Nucleus accumbens (tissue), 56 donors: ENCODE data around the gene PLEKHA6.
A peak's percentile ranks its signal among the peaks of the same experiment; 100 is the strongest.

ENCODE experiments used
- DNase-seq, 56 donors: peaks; one replicate each; lab custom pipeline; 2025; lab: John Stamatoyannopoulos, UW

The PLEKHA6 gene

DNA sequence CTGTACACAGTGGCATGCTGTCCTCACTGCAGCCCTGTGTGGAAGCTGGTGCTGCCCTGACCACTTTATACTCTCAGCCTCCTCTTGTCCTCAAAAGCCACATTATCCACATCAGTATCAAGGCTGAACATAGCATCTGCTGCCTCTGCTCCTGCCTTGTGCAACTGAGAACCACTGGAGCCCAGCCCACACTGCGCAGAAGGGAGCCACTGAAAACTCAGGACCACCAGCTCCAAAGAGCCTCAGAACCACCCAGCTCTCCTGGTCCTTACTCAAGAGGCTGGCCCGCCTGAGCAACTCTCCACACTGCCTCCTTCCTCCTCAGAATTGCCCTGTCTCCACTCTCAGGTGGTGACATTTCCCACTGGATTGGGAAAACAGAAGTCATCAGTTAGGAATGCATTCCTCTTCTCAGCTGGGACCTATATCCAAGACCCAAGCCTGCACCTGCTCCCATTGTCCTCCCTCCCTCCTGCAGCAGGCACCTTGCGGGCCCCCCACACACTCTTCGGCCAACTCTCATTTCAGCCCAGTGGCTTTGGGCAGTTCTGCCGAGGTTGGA, 156.4 kb downstream of the PLEKHA6 start:
- DNase-seq: no peak

DNA sequence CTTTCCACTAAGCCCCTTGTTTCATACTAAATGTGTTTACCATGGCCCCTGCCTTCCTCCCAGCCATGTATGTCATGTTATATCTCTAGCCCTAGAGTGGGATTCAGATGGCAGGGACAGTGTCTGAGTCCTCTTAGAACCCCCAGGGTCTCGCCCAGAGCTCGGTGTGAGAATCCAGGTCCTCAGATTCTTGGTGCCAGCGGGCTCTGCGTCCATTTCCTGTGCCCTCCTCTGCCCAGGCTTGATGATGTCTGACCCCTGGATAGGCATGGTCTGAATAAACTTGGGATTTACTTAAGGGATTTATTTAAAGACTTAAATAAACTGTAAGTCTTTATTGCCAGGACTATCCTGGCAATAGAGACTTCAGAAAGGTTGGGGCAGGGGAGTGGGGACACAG, 157.2 kb downstream of the PLEKHA6 start:
- DNase-seq: no peak

DNA sequence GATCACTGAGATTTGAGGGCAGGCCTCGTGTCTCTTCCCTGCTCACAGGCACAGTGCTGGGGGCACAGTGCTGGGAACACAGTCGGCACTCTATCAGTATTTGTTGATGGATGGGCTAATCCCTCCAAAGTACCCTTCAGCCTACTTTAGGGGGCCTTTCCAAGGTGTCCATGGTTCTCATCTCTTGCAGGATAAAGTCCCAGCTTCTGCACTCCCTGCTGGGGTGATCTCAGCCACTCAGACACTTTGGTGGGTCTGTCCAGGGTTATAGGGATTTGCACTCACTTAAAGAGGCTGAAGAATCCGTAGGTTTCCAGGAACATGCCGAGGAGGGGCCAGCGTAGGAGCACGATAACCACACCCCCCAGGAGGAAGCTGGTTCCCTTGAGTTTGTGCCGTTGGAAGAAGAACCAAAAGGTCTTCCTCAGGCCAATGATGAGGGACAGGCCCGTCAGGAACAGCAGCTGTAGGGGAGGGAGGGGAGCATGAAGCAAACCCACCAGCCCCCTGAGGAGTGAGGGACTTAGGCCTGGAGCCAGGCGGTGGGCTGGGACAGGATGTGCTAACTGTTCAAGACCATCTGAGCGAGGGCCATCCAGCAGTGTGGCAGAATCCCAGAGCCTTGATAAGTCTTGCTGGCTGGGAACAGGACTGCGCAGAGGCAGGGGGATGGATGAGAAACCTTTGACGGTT, 158.2 kb downstream of the PLEKHA6 start:
- no peak for DNase-seq

DNA sequence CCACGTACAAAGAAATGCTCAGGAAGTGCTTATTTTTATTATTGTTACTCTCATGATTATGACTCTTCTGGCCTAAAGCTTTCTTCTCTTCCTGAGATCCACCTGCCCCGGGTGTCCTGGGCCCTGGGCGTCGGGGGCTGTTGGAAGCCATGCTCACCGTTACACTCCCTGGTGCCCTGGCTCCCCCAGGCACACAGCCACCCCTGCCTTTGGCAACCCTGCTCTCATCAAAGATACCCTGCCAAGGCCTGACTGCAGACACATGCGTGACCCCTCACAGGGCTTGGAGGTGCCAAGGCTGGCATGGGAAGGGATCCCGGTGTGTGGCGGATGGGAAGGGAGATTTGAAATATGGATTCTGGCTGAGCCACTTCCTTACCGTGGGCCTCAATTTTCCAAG, 160.2 kb downstream of the PLEKHA6 start:
- DNase-seq: no peak

DNA sequence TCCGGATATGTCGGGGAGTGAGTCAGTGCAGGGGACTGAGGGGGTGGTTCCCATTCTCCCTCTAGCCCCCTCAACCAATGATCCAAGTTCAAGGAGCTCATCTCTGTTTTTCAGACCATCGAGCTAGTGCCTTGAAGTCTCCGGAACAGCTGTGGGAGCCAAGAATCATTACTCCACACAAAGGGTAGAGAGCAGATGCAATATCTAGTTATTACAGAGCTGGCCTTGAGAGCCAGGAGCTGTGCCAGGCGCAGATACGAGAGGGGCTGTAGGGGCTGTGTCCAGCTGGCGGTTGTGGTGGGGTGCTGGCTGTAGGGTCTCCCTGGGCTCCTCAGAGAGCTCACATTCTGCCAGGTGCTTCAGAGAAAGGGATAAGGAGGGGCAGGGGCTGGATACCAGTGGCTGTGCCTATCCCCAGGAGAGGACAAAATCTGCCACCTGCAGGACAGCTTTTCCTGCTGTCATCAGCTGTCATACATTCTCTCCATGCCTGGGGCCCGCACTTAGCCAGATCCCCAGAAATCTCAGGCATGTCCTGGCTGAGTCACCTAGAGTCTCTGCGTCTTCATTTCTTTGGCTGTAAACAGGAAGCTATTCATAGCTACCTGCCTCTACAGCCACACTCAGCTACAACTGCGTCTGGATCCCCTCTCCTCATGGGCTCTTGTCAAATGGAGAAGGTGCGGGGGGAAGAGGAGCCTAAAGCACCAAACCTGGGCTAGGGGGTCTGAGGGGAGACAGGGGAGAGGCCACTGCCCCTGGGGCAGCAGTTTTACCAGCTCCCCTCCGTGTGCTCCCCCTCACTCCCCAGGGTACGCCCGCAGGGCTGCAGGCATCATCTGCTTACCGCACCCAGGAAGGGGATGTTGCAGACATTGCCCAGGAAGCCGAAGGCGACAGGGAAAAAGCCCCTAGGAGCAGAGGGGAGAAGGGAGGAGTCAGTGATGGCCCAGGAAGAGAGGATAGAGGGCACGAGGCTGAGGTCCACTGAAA, 161.1 kb downstream of the PLEKHA6 start:
- peak in 2 of 56 donors; percentile 20 to 30 for DNase-seq

DNA sequence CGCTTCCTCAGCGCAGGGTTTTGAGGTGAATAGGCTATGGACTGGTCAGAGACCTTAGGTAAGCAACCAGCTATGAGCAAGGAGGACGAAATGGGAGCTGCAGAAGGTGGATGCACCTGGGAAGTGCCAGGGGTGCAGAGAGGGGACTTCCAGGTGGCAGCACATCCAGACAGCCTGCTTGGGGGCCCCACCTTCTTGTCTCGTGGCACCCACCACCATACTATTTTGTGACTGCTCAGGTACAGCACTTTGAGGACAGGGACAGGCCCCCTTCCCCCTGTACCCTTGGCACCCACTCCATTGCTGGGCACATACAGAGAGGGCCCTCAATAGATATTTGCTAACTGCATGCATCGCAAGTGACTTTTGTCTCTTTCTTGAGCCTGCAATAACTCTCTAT, 162.7 kb downstream of the PLEKHA6 start:
- DNase-seq: no peak

DNA sequence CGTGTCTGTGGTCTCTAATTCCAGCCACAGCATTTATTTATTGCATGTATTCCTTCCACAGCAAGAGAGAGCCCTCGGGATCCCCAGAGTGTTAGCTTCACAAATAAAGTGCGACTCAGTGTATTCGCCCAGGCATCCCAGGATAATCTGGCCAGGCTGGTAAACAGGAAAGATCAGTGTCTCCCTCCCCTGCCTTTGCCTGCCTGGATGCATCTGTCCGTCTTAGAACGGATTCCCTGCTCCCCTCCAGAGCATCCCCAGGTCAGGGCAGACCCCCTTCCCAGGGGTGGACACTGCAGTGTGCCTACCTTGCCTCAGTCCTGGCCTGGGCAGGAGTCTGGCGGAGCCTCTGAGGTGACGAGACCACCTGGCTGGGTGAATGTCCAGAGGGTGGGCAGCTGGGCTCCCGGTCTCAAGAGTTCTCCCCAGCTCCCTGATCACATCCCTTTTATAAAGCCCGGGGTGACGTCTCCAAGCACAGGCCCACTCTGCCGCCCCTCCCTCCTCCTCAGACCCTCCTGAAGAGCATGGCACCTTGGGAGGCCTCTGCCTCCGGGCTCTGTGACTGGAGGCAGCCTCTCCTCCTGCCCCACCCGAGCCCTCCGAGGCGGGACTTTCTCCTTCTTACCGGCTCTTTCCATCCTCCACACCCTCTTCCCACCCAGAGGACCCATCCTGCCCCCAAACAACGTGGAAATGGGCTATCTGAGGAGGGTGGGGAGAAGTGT, 163.5 kb downstream of the PLEKHA6 start, which contains the start of gene KISS1:
Gene KISS1, minus strand, starts transcription at position 424 of the 728 bp plus-strand sequence. CDS start 3,615 bp downstream, outside the sequence.
- no peak for DNase-seq

DNA sequence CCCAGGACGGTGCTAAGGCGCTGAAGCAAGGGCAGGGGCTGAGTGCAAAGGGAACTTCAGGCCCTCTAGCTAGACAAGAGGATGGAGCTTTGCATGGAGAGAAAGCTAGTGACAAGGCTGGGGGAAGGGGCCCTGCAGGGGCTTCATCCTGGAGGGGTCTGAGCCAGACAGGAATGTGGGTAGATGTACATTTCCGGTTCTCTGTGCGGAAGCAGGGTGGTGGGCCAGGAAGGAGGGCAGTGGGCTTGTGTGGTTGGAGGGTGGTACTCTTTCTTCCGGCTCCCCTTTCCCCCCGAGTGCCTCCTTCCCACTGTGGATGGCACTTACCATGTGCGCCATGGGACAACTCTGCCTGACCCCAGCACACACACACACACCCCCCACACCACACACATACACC, 165.0 kb downstream of the PLEKHA6 start:
- DNase-seq: no peak

DNA sequence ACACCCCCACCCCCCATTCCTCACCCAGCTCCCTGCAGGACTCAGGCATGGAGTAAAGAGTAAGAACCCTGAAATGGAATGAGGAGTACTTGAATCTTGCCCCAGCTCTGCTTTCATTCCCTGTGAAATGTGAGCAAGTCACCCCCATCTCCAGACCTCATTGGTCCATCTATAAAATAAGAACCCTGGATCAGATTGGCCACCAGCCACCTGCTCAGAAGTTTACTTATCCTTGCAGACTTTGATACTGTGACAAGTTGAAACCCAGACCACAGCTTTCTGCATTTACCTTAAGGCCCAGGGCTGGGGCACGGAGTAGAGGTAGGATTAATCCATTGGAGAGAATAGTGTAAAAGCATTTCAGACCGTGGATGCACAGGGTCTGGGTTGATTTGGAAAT, 165.6 kb downstream of the PLEKHA6 start:
- no peak for DNase-seq

DNA sequence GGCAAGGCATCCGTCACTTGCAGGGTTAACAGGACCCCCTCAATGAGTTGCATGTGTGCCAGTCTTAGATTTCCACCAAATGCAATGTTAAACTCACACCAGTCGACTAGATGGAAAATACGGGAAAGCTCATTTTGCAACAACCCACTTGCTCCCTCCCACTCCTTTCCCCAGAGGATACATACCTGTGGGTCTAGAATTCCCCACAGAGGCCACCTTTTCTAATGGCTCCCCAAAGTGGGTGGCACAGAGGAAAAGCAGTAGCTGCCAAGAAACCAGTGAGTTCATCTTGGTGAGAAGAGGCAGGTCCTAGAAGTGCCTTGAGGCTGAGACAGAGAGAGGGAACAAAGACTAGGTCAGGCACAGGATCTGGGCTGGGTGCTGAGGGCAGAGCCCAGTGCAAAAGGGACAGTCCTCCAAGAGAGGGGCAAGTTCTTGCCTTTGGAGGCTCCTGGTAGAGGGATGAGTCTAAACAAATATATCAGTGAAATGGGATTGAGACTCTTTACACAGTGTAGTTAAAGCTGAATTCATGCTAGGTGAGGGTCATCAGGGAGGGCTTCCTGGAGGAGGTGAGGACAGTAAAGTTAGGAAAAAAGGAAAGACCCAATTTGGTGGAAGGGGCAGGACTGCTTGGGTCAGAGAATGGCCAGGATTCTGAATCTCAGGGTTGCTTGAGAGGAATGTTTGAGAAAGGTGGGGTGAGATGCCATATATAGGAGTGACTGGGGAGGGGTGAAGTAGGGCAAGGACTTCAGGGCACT, 167.0 kb downstream of the PLEKHA6 start:
- DNase-seq: no peak

DNA sequence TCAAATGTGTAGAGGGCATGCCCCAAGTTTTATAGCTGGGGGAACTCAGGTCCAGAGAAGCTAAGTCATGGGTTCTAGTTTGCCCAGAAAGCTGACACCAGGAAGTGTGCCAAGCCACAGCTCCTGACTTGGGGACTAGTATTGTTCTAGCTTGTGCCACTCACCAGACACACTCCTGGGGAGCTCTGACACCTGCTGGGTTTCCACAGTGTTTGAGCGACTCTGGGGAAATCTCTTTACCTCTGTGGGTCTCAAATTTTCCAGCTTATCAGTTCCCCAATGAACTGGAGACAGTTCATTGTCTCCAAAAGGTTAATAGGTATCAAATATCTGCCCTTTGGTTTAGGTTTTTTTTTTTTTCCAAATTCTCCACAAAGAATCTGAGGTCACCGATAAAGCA, 167.7 kb downstream of the PLEKHA6 start:
- no peak for DNase-seq

DNA sequence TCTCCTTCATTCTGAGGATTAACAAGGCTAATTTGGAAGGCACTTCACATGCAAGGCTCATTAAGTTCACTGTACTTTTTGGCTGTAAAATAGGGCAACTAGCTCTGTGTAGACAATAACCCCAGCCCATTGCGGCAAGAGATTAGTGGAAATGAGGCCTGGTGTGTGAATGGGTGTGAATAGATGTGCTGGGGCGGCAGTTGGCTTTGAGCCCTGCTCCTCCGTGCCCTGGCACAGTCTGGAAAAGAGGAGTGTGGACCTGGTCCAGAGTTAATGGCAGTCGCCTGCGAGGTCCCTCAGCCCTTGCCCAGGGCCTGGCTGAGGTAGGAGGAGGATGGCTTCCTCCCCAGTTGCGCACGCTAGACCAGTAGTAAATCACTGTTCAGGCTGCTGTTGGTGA, 168.3 kb downstream of the PLEKHA6 start:
- peak in 42 of 56 donors; percentile 7 to 77 (median 34) for DNase-seq

DNA sequence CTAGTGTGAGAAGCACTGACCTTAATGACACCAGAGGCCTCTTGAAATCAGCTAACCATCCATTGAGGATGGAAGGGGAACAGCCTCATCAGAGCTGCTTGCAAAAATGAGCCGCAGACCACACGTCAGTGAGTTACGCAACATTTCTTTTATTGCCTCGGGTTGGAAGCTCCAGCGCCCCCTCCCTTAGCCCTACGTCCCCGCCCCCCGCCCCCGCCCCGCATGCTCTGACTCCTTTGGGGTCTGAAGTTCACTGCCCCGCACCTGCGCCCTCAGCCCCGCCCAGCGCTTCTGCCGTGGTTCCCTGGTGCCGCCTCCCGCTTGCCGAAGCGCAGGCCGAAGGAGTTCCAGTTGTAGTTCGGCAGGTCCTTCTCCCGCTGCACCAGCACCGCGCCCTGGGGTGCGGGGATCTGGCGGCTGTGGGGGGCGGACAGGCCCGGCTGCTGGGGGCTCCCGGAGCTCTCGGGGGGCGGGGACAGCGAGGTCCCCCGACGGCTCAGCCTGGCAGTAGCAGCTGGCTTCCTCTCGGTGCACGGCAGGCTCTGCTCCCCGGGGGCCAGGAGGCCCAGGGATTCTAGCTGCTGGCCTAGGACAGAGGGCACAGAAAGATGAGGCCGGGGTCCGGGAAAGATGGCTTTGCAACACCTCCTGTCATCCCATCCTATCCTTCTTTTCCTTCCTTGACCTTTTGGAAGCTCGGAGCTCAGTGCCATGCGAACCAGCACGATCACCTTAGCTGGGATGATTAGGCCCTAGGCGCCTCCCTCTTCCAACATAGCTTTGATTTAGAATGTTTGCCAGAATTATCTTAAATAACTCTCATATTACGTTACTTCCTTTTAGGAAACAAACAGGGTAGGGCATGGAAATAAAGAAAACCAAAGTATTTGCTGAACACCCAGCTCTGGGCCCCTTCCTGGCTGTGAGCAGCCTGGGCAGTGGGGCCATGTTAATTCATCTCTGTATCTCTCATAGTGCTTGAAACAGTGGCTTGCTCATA, 169.2 kb downstream of the PLEKHA6 start:
- peak in 4 of 56 donors; percentile 11 to 27 (median 22) for DNase-seq

DNA sequence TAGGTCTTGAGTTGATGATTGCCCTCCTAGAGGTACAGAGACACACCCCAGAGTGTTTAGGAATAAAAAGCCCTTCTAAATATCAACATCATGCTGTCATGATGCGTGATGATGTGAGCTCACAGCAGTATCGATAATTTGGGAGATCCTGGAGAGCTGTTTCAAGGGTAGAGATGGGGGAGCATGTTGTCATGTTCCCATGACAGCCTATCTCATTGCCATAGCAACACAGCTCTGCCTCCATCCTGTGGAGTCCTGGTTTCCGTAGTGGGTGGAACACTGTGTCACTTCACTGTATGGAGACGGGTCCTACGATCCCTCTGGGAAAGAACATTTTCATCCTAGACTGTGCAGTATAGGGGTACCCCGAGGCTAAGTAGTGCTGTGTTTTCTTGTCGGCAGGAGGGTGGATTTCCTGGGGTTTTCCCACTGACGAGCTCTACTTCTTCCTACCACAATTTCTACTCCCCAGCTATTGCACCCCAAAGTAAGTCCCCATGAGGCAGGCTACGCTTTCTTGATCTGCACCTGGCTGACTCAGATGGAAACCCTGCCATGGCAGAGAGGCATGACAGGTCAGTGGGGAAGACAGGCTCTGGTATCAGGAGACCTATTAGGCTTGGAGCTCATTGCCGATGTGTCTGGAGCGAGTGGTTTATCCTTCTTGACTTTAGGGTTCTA, 170.6 kb downstream of the PLEKHA6 start:
- peak in 31 of 56 donors; percentile 5 to 77 (median 36) for DNase-seq

DNA sequence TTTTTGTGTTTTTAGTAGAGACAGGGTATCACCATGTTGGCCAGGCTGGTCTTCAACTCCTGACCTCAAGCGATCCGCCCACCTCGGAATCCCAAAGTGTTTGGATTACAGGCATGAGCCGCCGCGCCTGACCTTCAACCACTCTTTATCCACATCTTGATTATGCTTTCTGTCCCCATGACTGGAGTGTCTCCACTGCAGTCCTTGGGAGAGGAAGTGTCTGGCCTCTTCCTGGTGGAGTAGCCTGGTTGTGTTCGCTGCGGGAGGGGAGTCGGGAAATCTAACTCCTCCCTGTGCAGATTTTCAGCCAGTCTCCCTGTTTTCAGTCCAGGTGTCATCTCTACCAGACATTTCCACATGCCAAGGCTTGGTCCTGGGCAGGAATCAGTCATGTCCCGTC, 173.1 kb downstream of the PLEKHA6 start:
- DNase-seq: no peak

DNA sequence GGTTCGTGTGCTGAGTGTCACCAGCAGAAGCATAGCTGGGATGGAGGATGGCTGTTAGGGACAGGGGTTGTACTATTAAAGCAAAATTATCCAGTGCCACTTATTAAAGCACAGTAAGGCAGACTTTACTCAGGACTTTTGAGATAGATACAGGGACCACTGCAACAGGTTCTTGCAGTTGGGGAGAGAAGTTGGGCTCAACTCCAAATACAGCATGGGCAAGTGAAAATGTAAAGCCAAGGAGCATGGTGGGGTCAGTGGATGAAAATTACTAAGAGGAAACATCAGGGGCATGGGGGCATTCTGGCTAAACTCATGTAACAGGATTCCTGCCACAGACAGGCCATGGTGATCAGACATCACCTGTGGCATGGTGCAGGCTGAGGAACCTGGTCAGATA, 178.6 kb downstream of the PLEKHA6 start:
- no peak for DNase-seq

DNA sequence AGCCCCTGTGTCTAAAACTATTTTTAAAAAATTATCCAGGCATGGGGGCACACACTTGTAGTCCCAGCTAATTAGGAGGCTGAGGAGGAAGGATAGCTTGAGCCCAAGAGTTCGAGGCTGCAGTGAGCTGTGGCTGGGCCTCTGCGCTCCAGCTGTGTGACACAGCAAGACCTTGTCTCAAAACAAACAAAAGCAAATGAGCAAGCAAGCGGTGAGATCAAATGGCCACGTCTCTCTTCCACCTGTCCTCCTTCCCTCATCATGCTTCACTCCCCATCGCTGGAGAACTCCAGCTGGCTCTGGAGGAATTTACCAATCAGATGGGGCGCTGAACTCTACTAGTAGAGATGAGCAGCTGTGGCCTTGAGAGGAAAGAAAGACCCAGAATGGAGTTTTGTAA, 179.6 kb downstream of the PLEKHA6 start:
- no peak for DNase-seq
